ENCODE measurements around the gene EPHA2.
A peak's percentile ranks its signal among the peaks of the same experiment; 100 is the strongest.
"Not testable (repeated sequence)": the region's sequence is repeated elsewhere in the genome, so short reads cannot be mapped to it uniquely, and the experiment has no call there.

The EPHA2 gene

GRCh38 chr1:16155537-16156410, at the start of gene EPHA2:
EPHA2 (minus strand) TSS chr1:16156069; CDS start chr1:16155932, 137 bp downstream.
- DNase-seq (ENCODE audit: low read depth) = peak; percentile 47

GRCh38 chr1:16205334-16205671, 49.4 kb upstream of the EPHA2 start:
- no peak for DNase-seq (ENCODE audit: low read depth)

DNA sequence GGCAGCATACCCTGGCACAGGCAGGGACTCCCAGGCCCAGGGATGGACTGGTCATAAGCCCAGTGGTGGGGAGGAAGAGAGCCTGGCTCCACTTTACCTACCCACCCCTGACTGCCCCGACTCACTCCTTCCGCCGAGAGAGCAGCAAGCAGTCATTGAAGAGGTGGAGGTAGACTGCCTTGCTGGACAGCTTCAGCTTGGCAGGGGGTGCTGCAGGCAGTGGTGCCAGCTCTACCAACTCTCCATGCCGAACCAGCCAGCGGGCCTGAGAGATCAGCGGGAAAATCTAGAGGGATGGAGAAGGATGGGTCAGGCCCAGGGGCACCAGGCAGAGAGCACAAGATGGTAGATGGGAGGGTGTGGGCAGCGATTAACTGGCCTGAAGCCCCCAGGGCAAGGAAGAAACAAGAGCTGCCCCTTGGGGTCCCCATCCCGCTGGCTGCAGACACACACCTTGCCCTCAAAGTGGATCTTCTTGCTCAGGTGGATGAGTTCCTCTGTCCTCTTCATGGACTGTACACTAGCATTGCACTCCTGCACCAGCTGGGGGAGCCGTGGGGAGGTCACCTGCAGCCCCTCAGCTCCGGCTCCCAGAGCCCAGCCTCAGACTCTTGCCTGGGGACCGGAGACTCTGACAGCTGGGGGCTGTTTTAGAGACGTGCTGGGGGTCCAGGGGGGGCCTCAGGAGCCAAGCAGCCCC, 48.9 kb upstream of the EPHA2 start:
- DNase-seq (ENCODE audit: low read depth) = no peak

- no peak for DNase-seq (ENCODE audit: low read depth)
These were observed 48.3 kb upstream of the EPHA2 start for GRCh38 chr1:16204216-16204615.

- DNase-seq (ENCODE audit: low read depth) = no peak
These were observed 47.7 kb upstream of the EPHA2 start for GRCh38 chr1:16203550-16203949.

DNA sequence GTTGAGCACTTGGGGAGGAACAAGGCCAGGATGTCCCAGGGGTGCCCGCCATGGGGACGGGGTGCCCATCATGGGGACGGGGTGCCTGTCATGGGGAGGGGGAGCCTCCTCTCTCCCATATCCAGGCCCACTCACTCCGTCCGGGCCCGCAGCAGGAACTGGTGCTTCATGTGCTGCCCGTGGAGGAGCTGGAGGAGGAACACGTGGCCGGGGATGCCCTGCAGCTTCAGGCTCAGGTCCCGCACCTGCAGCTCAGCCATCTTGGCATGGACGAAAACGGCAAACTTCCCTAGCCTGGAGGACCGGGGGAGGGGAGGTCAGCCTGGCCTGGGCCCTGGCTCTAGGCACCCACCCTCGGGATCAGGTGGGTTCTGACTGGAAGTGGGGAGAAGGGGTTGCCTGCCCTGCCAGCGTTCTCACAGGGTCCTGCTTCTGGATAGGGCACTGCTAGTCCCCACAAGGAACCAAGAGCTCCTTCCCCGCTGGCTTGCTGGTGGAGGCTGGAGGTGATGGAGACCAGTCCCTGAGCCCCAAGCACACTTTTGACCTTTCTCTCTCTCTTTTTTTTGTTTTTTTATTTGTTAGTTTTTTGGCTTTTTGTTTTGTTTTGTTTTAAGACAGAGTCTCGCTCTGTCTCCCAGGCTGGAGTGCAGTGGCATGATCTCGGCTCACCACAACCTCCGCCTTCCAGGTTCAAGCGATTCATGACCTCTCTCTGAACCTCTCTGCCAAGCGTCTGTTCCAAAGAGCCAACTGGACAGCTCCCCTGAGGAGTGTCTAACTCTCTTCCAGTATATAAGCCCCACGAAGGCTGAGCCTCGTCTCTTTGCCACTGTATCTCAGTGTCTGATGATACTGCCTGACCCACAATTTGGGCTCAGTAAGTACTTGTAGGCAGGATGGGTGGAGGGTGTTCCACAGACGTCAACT, 46.7 kb upstream of the EPHA2 start:
- no peak for DNase-seq (ENCODE audit: low read depth)

GRCh38 chr1:16199700-16200099, 43.8 kb upstream of the EPHA2 start:
- DNase-seq (ENCODE audit: low read depth) = no peak

DNA sequence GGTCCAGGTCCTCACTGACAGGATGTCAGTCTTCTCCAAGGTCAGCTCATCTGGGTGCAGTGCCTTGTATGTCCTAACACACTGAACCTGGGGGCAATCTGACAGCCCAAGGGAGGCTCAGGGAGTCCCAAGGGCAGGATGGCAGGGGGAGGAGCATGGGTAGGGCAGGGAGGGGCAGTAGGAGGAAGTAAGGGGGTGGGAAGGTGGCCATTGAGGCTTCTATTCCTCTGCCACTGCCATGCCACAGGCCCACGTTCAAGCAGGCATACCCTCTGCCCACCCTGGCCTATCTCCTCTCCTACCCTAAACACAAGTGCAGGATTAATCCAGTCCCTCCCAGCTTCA, 43.3 kb upstream of the EPHA2 start:
- DNase-seq (ENCODE audit: low read depth) = no peak

DNA sequence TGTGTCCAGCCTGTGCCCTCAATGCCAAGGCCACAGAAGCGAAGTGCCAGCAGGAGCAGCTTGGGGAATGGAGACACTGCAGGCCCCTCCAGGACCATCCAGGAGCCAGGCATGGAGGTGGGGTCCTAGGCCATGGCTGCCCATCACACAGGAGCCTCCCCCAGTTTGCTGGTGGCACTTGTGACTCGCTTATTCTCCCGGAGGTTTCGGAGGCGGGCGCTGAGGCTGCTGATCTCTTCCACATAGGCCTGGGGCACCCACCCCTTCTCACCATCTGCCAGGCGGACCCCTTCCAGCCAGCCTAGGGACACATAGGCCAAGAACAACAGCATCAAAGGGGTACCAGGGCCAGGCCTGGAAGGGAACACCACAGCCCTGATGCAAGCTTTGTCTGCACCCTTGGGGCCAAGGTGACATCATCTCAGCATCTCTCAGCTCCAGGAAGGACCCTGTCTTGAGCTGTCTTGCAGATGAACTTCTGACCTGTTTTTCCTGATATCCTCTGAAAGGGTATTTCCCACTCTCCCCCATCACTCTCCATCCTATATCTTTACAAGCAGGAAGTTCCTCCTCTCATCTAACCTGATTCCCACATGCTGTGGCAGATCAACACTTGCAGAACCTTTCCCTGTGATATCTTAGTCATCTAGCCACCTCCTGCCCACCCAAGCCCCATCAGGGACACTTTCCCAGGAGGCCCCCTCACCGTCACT, 42.7 kb upstream of the EPHA2 start:
- DNase-seq (ENCODE audit: low read depth) = no peak

DNA sequence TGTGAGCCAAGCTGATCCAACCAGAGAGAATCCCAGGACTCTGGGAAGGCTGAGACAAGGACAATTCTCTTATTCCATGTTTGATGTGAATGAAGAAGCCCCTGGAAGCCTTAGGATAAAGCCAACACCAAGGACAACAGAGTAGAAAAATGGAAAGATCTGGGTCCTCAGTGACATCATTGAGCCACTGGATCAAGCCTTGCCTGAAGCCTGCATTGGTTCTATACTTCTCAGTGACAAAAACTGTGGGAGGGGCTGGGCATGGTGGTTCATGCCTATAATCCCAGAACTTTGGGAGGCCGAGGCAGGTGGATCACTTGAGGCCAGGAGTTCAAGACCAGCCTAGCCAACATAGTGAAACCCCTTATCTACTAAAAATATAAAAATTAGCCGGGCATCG, 41.0 kb upstream of the EPHA2 start:
- no peak for DNase-seq (ENCODE audit: low read depth)

DNA sequence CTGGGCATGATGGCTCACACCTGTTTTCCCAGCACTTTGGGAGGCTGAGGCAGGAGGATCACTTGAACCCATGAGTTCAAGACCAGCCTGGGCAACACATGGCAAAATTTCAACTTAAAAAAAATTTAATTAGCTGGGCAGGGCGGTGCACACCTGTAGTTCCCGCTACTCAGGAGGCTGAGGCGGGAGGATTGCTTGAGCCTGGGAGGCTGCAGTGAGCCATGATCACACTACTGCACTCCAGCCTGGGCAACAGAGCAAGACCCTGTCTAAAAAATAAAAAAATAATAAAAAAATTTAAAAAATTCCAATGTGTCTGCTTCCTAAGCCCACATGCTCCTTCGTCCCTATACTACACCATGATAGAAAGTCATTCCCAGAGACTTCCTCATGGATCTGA, 40.3 kb upstream of the EPHA2 start:
- DNase-seq (ENCODE audit: low read depth) = not testable (repeated sequence)

GRCh38 chr1:16195518-16195905, 39.6 kb upstream of the EPHA2 start:
- no peak for DNase-seq (ENCODE audit: low read depth)

DNA sequence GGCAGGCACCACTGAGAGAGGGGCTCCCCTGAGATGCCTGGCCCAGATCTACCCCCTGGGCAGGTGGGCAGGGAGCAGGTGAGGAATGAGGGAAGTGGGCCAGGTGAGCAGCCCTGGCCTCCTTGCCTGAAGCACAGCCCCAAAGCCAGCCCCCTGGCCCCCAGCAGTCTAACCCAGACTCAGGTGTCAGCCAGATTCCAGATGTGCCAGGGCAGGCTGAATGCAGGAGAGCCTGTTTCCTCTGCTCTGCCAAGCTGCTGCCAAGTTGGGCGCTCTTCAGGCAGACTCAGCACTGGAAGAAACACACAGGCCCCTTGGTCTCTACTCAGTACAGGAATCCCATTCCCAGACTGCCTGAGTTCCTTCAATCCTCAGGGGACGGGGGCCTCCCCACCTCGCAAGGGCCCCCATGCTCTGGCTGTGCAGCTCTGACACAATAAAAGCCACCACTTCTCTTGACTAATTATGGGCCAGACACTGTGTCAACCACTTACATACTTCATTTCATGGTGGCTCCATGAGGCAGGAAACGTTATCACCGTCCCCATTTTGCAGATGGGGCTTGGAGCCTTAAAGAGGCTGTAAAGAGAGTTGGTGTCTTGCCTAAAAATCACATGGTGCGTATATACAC, 36.2 kb upstream of the EPHA2 start:
- DNase-seq (ENCODE audit: low read depth) = no peak

DNA sequence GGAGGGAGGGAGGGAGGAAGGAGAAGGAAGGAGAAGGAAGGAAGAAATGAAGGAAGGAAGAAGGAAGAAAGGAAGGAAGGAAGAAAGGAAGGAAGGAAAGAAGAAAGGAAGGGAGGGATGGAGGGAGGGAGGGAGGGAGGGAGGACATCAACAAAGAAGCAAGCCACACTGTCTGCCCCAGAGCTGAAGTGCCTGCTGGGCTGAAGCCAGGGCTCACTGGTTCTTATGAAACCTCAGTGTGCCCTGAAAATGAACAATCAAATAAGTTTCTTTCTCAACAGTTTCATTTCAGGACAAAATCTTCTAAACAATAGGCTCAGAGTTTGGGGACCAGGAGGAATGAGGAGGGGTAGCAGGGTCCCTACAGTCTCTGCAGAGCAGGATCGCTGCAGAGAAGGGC, 35.4 kb upstream of the EPHA2 start:
- DNase-seq (ENCODE audit: low read depth) = no peak

GRCh38 chr1:16189921-16190621, 34.2 kb upstream of the EPHA2 start:
- DNase-seq (ENCODE audit: low read depth) = no peak

DNA sequence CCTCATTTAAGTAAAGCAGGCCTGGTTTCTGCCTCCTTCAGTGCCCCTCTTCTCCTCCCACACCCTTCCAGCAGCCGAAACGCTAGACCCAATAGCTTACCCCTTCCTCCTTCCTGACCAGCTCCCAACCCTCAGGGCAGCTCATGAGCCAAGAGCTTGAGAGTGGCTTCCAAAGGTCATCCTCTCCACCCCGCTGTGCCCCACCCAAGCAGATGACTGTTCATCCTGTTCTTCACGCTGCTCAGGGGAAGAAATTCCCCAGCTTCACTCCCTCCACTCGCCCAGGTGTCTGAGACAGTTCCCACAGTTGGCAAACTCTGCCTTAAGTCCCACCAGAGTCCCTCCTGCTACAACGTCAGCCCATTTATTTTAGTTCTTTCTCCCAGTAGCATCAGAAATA, 33.1 kb upstream of the EPHA2 start:
- no peak for DNase-seq (ENCODE audit: low read depth)

DNA sequence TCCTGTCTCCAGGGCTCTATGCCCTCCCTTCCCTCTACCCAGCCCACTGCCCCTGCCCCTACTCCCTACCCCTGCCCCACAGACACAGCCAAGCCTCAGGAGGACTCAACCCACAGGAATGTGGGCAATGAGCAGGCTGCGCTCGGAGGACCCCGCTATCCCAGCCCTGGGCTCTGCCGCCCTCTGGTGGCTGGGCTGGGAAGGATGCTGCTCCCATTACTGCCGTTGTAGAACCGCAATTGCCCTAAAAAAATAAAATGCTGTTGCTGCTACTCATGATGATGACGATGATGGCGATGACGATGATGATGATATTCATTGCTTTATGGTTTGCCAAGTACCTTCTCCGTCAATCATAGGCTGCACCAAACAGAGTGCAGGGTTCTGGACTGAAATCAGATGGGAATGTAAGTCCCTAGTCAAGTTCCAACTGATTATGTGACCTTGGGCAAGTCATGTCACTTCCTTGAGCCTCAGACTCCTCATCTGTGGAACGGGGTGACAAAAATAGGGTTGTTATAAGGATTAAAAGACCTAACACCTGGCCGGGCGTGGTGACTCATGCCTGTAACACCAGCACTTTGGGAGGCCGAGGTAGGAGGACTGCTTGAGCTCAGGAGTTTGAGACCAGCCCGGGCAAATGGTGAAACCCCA, 32.0 kb upstream of the EPHA2 start:
- DNase-seq (ENCODE audit: low read depth) = peak; percentile 61

GRCh38 chr1:16186655-16187235, 30.9 kb upstream of the EPHA2 start:
- no peak for DNase-seq (ENCODE audit: low read depth)

DNA sequence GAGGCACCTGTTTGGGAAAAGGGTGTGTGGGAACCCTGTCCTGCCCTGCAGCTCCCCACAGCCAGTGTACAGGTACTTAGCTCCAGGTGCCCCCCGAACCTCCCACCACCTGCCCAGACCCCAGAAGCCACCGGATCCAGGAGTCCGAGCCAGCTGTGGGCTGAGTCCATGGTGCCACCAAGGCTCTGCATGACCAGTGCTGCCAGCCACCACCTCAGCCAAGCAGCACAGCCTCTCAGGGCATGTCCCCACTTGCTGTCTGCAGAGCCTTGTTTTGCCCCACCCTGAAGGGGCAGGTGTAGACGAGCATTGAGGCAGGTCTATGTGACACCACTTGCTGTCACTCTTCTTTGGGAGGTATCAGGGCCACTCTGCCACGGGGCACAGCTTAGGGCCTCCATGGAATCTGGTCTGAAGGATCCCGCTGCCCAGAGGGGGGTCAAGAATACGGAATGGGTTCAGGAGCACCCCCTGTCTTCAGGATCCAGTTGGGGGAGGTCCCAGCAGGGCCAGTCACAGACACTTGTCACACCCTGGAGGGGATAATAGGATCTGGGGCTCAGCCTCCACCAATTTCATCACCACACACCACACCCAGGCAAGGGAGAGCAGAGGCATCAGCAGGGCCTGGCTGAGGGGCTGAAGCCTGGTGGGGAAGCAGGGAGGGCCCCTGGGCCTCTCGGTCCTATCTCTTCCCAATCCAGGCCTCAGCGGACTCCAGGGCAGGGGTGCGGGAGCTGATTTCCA, 28.9 kb upstream of the EPHA2 start:
- DNase-seq (ENCODE audit: low read depth) = no peak
